Activated naive CD4-positive, alpha-beta T cell treated with anti-CD3 and anti-CD28 coated beads, Interleukin-2, amount 50 U/mL, for 72 hours (primary cell): Measurements from ENCODE around the gene HECTD3. TPM values are rescaled to one million over a fixed set of nuclear protein-coding genes. Genes with fewer than 3 reads are reported as not detected.
"Not testable (repeated sequence)": the region's sequence is repeated elsewhere in the genome, so short reads cannot be mapped to it uniquely, and the experiment has no call there.

Source experiments
- ATAC-seq, 2 donors: fragments of 150-1000 bp; cut with Tn5 transposase; 2 replicates each; pipeline ENCODE4 v1.10.0; 2021; ENCODE audit warnings: mild to moderate bottlenecking in 2 of 2, moderate library complexity in 2 of 2
- DNase-seq, 2 donors: peaks; one replicate each; pipeline ENCODE4 v3.0.0; 2021 to 2022; ENCODE audit warnings: low spot score in 2 of 2
- H3K27ac Mint-ChIP-seq, 2 donors: one replicate each; pipeline ENCODE4 v1.8.0; 2022; ENCODE audit warnings: mild to moderate bottlenecking in 2 of 2, mixed read lengths in 2 of 2
- H3K36me3 Mint-ChIP-seq, 2 donors: one replicate each; pipeline ENCODE4 v1.8.0; 2022; ENCODE audit warnings: mixed read lengths in 2 of 2
- H3K9me3 Mint-ChIP-seq, 2 donors: one replicate each; pipeline ENCODE4 v1.8.0; 2022; ENCODE audit warnings: mixed read lengths in 2 of 2
- total RNA-seq, 2 donors: library from RNA; stranded (reverse); gene quantifications; one replicate each; pipeline ENCODE4 v1.2.3, GENCODE V29; 2022

The HECTD3 gene
- total RNA-seq, 2 donors from 2014 or later, result 23.9 to 24.3 TPM

- Mint-ChIP-seq H3K36me3 (peaks cover 0 to 4% of the 10 kb centered on the region in 2 donors), H3K27ac (peak overlapping the region in 1 of 2 donors; percentile 82), H3K9me3 (no peaks in the 10 kb centered on the region)
- DNase-seq (no peak), ATAC-seq (no peak)
Observed at GRCh38 chr1:45004281-45004920, 6.7 kb downstream of the HECTD3 start.

DNA sequence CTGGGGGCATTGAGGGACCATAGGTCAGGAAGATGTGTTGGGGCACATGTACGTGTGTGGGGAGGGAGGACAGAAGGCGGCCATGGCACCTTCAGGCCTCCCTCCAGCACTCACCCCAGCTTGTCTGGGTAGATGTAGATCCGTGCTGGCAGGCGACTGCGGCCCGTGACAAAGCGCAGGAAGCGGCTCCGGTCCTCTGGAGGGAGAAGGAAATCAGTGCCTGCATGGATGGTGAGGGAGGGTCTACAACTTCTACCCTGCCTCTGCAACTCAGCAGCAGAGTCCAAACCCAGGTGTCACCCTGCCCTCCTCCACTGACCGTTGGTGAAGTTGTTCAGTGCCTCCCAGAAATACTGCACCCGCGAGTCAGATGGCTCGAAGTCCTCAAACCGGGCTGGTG lies 7.4 kb downstream of the HECTD3 start:
- Mint-ChIP-seq H3K9me3 (no peaks in the 10 kb centered on the region), H3K27ac (peak overlapping the region in 1 of 2 donors; percentile 53)

DNA sequence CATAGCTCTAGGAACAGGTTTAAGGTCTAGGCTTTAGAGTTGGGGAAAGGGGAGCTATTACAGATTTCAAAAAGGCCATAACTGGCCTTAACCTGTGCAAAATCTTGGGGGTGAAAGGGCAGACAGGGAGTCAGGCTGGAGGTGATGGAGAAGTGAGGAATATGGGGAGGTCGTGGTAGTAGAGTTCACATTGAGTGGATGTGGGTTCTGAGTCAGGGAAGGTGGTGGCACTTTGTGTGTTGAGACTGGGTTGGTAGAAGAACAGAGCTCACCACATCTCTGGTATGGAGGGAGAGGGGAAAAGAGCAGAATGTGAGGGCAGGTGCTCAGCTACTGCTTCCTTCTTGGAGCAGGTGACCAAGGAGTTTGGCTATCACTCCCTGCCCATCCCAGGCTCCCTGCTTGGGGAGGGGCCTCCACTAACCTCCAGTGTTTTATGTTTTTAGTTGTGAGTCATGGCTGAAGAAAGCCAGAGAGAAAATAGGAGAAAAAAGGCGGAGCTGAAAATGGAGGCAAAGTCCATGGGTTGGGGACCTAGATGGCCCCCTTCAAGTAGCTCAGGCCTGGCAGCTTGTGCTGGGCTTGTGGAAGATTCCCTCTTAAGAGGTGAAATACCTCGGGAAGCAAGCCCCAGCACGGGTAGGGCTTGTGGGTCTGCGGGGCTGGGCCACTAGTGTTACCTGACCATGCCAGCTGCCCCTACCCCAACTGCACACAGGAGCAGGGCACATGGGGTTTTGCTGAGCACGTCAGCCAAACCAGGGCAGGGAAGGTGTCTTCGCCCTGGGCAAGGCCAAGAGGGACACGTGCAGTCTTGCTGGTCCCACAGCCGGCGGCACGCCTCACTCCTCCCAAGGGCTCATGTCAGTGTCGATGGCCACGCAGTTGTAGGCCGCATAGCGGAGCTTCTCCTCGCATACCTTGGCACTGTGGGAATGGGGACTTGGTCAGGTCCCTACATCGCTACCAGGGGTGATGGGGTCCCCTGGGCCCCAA lies 8.2 kb downstream of the HECTD3 start:
- H3K27ac Mint-ChIP-seq, result peak overlapping the region; percentile 53 to 77
- DNase-seq (no peak), ATAC-seq (peak in 1 of 2 donors; percentile 22)
- peaks cover 0 to 4% of the 10 kb centered on the region in 2 donors for H3K36me3 Mint-ChIP-seq
- no peaks in the 10 kb centered on the region for H3K9me3 Mint-ChIP-seq

More for the DNA sequence above, 7.4 kb downstream of the HECTD3 start:
- H3K36me3 Mint-ChIP-seq, result peaks cover 0 to 4% of the 10 kb centered on the region in 2 donors
- ATAC-seq (no peak), DNase-seq (no peak)

- H3K9me3 Mint-ChIP-seq, H3K36me3 Mint-ChIP-seq, DNase-seq, ATAC-seq: not testable (repeated sequence)
- H3K27ac Mint-ChIP-seq, result peak overlapping the region; percentile 30 to 78
Observed at GRCh38 chr1:45001576-45001975, 9.5 kb downstream of the HECTD3 start.

GRCh38 chr1:45001011-45001481 lies 10.1 kb downstream of the HECTD3 start:
- H3K36me3 Mint-ChIP-seq, result peaks cover 0 to 4% of the 10 kb centered on the region in 2 donors
- peak overlapping the region; percentile 78 to 97 for H3K27ac Mint-ChIP-seq
- H3K9me3 Mint-ChIP-seq, result no peaks in the 10 kb centered on the region
- ATAC-seq (no peak), DNase-seq (no peak)

- H3K9me3 Mint-ChIP-seq, result no peaks in the 10 kb centered on the region
- H3K27ac Mint-ChIP-seq, result no peak overlapping the region
- ATAC-seq (no peak), DNase-seq (no peak)
- H3K36me3 Mint-ChIP-seq, result peaks cover 0 to 4% of the 10 kb centered on the region in 2 donors
Observed at GRCh38 chr1:44999232-44999631, 11.9 kb downstream of the HECTD3 start.

DNA sequence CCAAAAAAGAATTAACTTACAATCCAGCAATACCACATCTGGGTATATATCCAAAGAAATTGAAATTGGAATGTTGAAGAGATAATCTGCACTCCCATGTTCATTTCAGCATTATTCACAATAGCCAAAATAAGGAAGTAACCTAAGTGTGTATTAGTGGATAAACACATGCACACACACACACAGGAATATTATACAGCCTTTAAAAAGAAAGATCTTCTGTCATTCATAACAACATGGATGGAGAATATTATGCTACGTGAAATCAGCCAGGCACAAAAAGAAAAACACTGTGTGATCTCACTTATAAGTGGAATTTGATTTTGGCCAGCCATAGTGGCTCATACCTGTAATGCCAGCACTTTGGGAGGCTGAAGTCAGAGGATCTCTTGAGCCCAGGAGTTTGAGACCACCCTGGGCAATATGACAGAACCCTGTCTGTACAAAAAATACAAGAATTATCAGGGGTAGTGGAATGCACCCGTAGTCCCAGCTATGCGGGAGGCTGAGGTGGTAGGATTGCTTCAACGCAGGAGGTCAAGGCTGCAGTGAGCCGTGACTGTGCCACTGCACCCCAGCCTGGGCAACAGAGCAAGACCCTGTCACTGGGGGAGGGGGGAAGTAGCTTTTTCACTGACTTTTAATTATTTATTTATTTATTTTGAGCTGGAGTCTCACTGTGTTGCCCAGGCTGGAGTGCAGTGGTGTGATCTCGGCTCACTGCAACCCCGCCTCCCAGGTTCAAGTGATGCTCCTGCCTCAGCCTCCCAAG lies 15.5 kb downstream of the HECTD3 start:
- DNase-seq, result no peak
- no peaks in the 10 kb centered on the region for H3K36me3 Mint-ChIP-seq
- no peak overlapping the region for H3K27ac Mint-ChIP-seq
- H3K9me3 Mint-ChIP-seq, result no peaks in the 10 kb centered on the region
- no peak for ATAC-seq

GRCh38 chr1:44994309-44994898 lies 16.7 kb downstream of the HECTD3 start:
- DNase-seq (no peak), ATAC-seq (no peak)
- Mint-ChIP-seq H3K36me3 (no peaks in the 10 kb centered on the region), H3K9me3 (no peaks in the 10 kb centered on the region), H3K27ac (no peak overlapping the region)

- H3K36me3 Mint-ChIP-seq, result peaks cover 8 to 14% of the 10 kb centered on the region in 2 donors
- H3K9me3 Mint-ChIP-seq, result no peaks in the 10 kb centered on the region
- ATAC-seq (no peak), DNase-seq (no peak)
- H3K27ac Mint-ChIP-seq, result no peak overlapping the region
Observed at GRCh38 chr1:44988531-44989156, 22.5 kb downstream of the HECTD3 start.

DNA sequence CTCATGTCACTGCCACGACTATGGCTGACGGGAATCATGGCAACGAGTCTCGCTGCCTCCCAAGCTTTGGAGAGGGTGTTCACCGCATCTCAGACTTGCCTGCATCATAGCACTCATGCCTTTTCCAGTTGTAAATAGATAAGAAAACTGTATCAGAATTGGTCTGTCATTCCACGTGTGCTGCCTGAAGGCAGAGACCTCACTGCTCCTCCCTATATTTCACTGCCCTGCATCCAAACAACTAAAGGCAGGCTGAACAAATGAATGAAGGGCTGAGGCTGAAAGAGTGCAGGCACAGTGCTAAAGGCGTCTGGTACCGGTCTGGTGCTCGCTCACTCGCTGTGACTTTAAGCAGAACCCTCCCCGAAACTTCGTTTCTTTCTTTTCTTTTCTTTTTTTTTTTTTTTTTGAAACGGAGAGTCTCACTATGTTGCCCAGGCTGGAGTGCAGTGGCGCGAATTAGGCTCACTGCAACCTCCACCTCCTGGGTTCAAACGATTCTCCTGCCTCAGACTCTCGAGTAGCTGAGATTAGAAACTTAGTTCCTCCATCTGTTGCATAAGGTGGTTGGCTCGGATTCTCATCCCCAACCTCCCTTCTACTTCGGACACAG lies 25.3 kb downstream of the HECTD3 start:
- DNase-seq, result no peak
- Mint-ChIP-seq H3K27ac (peak overlapping the region; percentile 91 to 95), H3K36me3 (peaks cover 10 to 14% of the 10 kb centered on the region in 2 donors), H3K9me3 (no peaks in the 10 kb centered on the region)
- peak in 1 of 2 donors; percentile 7 for ATAC-seq

- ATAC-seq, result not testable (repeated sequence)
Observed at GRCh38 chr1:44977372-44977771, 33.8 kb downstream of the HECTD3 start.

GRCh38 chr1:44976252-44976651 lies 34.9 kb downstream of the HECTD3 start:
- ATAC-seq (no peak), DNase-seq (no peak)
- no peaks in the 10 kb centered on the region for H3K9me3 Mint-ChIP-seq
- peak overlapping the region in 1 of 2 donors; percentile 30 for H3K27ac Mint-ChIP-seq
- H3K36me3 Mint-ChIP-seq, result peaks cover 20 to 22% of the 10 kb centered on the region in 2 donors

More at GRCh38 chr1:44977372-44977771, 33.8 kb downstream of the HECTD3 start:
- peaks cover 20 to 22% of the 10 kb centered on the region in 2 donors for H3K36me3 Mint-ChIP-seq
- not testable (repeated sequence) for DNase-seq, H3K27ac Mint-ChIP-seq, H3K9me3 Mint-ChIP-seq

GRCh38 chr1:44973645-44974044 lies 37.5 kb downstream of the HECTD3 start:
- Mint-ChIP-seq H3K27ac (peak overlapping the region in 1 of 2 donors; percentile 81), H3K9me3 (no peaks in the 10 kb centered on the region), H3K36me3 (peaks cover 18 to 20% of the 10 kb centered on the region in 2 donors)
- no peak for ATAC-seq
- DNase-seq, result no peak

- H3K27ac Mint-ChIP-seq, result no peak overlapping the region
- DNase-seq (no peak), ATAC-seq (no peak)
- no peaks in the 10 kb centered on the region for H3K9me3 Mint-ChIP-seq
- peaks cover 5% of the 10 kb centered on the region in 2 donors for H3K36me3 Mint-ChIP-seq
Observed at GRCh38 chr1:44970317-44970716, 40.8 kb downstream of the HECTD3 start.

DNA sequence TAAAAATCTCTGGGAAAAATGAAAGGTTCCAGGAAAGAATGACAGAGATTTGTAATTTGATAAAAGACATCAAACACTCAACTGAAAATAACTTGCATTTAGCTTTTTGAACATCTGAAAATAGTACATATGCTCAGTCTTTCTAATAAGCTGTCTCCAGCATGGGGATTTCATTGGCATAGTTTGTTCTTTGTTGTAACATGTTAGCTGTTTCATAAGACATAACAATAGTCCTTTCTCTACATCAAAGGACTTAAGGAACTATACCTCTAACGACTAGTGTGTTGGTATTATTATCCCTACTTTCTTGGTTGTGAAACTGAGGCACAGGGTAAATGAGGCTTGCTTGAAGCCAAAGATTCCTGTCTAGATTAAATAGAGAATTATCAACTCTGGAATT lies 46.7 kb downstream of the HECTD3 start:
- no peak for ATAC-seq
- H3K36me3 Mint-ChIP-seq, result no peaks in the 10 kb centered on the region
- H3K9me3 Mint-ChIP-seq, result no peaks in the 10 kb centered on the region
- H3K27ac Mint-ChIP-seq, result no peak overlapping the region
- no peak for DNase-seq
